Effector CD4-positive, alpha-beta T cell (primary cell): ENCODE results near the gene COL9A3.
"Not testable (repeated sequence)": the region's sequence is repeated elsewhere in the genome, so short reads cannot be mapped to it uniquely, and the experiment has no call there.

Experiments used
- DNase-seq: peaks from one replicate; pipeline ENCODE4 v3.0.0-alpha.2; 2020

Gene COL9A3

GRCh38 chr20:62860391-62860923, 43.6 kb downstream of the COL9A3 start:
- no peak for DNase-seq

GRCh38 chr20:62860924-62861691, 44.3 kb downstream of the COL9A3 start:
- peak; percentile 40 for DNase-seq

- DNase-seq: peak; percentile 90
Observed at GRCh38 chr20:62861726-62862336, 45.0 kb downstream of the COL9A3 start, which contains the start of gene TCFL5. Gene TCFL5, minus strand, starts transcription at chr20:62861822. Its CDS starts 152 bp downstream, at chr20:62861670.

GRCh38 chr20:62864207-62864606, 47.4 kb downstream of the COL9A3 start:
- DNase-seq: no peak

GRCh38 chr20:62872184-62872847, 55.5 kb downstream of the COL9A3 start:
- DNase-seq: peak; percentile 1

- no peak for DNase-seq
Observed at GRCh38 chr20:62872862-62873261, 56.0 kb downstream of the COL9A3 start.

GRCh38 chr20:62873280-62873679, 56.4 kb downstream of the COL9A3 start:
- no peak for DNase-seq

- not testable (repeated sequence) for DNase-seq
Observed at GRCh38 chr20:62873681-62874031, 56.8 kb downstream of the COL9A3 start.

- DNase-seq: peak; percentile 0
Observed at GRCh38 chr20:62874964-62875344, 58.1 kb downstream of the COL9A3 start.

GRCh38 chr20:62875419-62876361, 58.8 kb downstream of the COL9A3 start:
- DNase-seq: no peak

GRCh38 chr20:62876501-62876901, 59.7 kb downstream of the COL9A3 start:
- DNase-seq: no peak

GRCh38 chr20:62876902-62877816, 60.3 kb downstream of the COL9A3 start:
- no peak for DNase-seq

GRCh38 chr20:62878244-62879038, 61.6 kb downstream of the COL9A3 start:
- DNase-seq: no peak

GRCh38 chr20:62879275-62880146, 62.7 kb downstream of the COL9A3 start:
- no peak for DNase-seq

GRCh38 chr20:62880147-62880934, 63.5 kb downstream of the COL9A3 start:
- no peak for DNase-seq

GRCh38 chr20:62880935-62881661, 64.2 kb downstream of the COL9A3 start:
- DNase-seq: no peak

- no peak for DNase-seq
Observed at GRCh38 chr20:62881662-62882395, 65.0 kb downstream of the COL9A3 start.
